Measurements from ENCODE around the gene ZNF300. TPM values are rescaled to one million over a fixed set of nuclear protein-coding genes. Genes with fewer than 3 reads are reported as not detected.

The ZNF300 gene
- total RNA-seq: 9.4 and 10.9 TPM in 2 replicates

- Mint-ChIP-seq H3K27me3 (peaks cover 10% of the 10 kb centered on the region), H3K4me1 (peaks cover 9% of the 10 kb centered on the region), H3K4me3 (peak within 1 kb of the TSS; percentile 88), H3K27ac (peak within 1 kb of the TSS; percentile 93), H3K9me3 (peaks cover 32% of the 10 kb centered on the region), H3K36me3 (ENCODE audit: low read depth) (peaks cover 41% of the 10 kb centered on the region)
- no peak for TF ChIP-seq CTCF (IDR thresholded peaks at IDR 0.05)
- peak; percentile 97 for ATAC-seq (ENCODE audit: low read depth)
- ChIA-PET POLR2A (no interaction called here), CTCF (no interaction called here)
- peak; percentile 48 for DNase-seq
- intact Hi-C loops (cut with micrococcal nuclease): no loop called here
Observed at GRCh38 chr5:150904479-150905311, at the start of gene ZNF300. ZNF300 (minus strand) TSS chr5:150904980; CDS start chr5:150903155, 1,825 bp downstream.

GRCh38 chr5:150948539-150948938 lies 43.8 kb upstream of the ZNF300 start:
- ATAC-seq (ENCODE audit: low read depth) (no peak), DNase-seq (no peak)
- Mint-ChIP-seq H3K4me1 (no peaks in the 10 kb centered on the region), H3K27ac (no peak overlapping the region), H3K27me3 (peaks cover 17% of the 10 kb centered on the region), H3K9me3 (peaks cover 58% of the 10 kb centered on the region), H3K4me3 (no peak overlapping the region), H3K36me3 (ENCODE audit: low read depth) (peaks cover 11% of the 10 kb centered on the region)
- POLR2A ChIA-PET: no interaction called here
- intact Hi-C loops (cut with micrococcal nuclease): no loop called here
- CTCF ChIA-PET: no interaction called here
- TF ChIP-seq CTCF (IDR thresholded peaks at IDR 0.05): no peak

GRCh38 chr5:150946351-150946905 lies 41.6 kb upstream of the ZNF300 start:
- Mint-ChIP-seq H3K4me3 (no peak overlapping the region), H3K27ac (no peak overlapping the region), H3K36me3 (ENCODE audit: low read depth) (peaks cover 6% of the 10 kb centered on the region), H3K9me3 (peaks cover 50% of the 10 kb centered on the region), H3K27me3 (peaks cover 17% of the 10 kb centered on the region), H3K4me1 (no peaks in the 10 kb centered on the region)
- CTCF ChIA-PET: no interaction called here
- ATAC-seq (ENCODE audit: low read depth) (no peak), DNase-seq (no peak)
- intact Hi-C loops (cut with micrococcal nuclease): no loop called here
- POLR2A ChIA-PET: no interaction called here
- TF ChIP-seq CTCF (IDR thresholded peaks at IDR 0.05): no peak

GRCh38 chr5:150945947-150946346 lies 41.2 kb upstream of the ZNF300 start:
- POLR2A ChIA-PET: no interaction called here
- DNase-seq (no peak), ATAC-seq (ENCODE audit: low read depth) (no peak)
- TF ChIP-seq CTCF (IDR thresholded peaks at IDR 0.05): no peak
- Mint-ChIP-seq H3K9me3 (peaks cover 52% of the 10 kb centered on the region), H3K4me3 (no peak overlapping the region), H3K27ac (no peak overlapping the region), H3K4me1 (no peaks in the 10 kb centered on the region), H3K36me3 (ENCODE audit: low read depth) (peaks cover 6% of the 10 kb centered on the region), H3K27me3 (peaks cover 17% of the 10 kb centered on the region)
- intact Hi-C loops (cut with micrococcal nuclease): no loop called here
- CTCF ChIA-PET: no interaction called here

- intact Hi-C loops (cut with micrococcal nuclease): no loop called here
- peaks cover 17% of the 10 kb centered on the region for H3K27me3 Mint-ChIP-seq
- H3K36me3 Mint-ChIP-seq (ENCODE audit: low read depth): peaks cover 6% of the 10 kb centered on the region
- DNase-seq (no peak), ATAC-seq (ENCODE audit: low read depth) (no peak)
- peaks cover 50% of the 10 kb centered on the region for H3K9me3 Mint-ChIP-seq
- TF ChIP-seq CTCF (IDR thresholded peaks at IDR 0.05): no peak
- H3K27ac Mint-ChIP-seq: no peak overlapping the region
- POLR2A ChIA-PET: no interaction called here
- CTCF ChIA-PET: no interaction called here
- H3K4me3 Mint-ChIP-seq: no peak overlapping the region
- no peaks in the 10 kb centered on the region for H3K4me1 Mint-ChIP-seq
Observed at GRCh38 chr5:150945486-150945885, 40.7 kb upstream of the ZNF300 start.
